Choroid plexus epithelial cell (primary cell): ENCODE results near the gene CDK5RAP2.
"Not testable (repeated sequence)": the region's sequence is repeated elsewhere in the genome, so short reads cannot be mapped to it uniquely, and the experiment has no call there.

ENCODE experiments used
- DNase-seq: peaks from one replicate; pipeline ENCODE4 v3.0.0-alpha.2; 2010; ENCODE audit warnings: low read depth
- H3K4me3 ChIP-seq: 2 replicates; pipeline ENCODE4 v1.5.1; 2011; ENCODE audit warnings: low read depth, mild to moderate bottlenecking, control low read depth, low read length, moderate library complexity
- CTCF ChIP-seq: conservative IDR thresholded peaks from 2 replicates; pipeline ENCODE4 v1.5.1; 2011; ENCODE audit warnings: low read depth, mild to moderate bottlenecking, control low read depth, inconsistent platforms, low read length, moderate library complexity

CDK5RAP2 gene

GRCh38 chr9:120521101-120521500, 58.9 kb downstream of the CDK5RAP2 start:
- no peak for TF ChIP-seq CTCF
- no peak for DNase-seq
- H3K4me3 ChIP-seq, result no peak overlapping the region

GRCh38 chr9:120515996-120516395, 64.0 kb downstream of the CDK5RAP2 start:
- not testable (repeated sequence) for H3K4me3 ChIP-seq, DNase-seq

GRCh38 chr9:120515481-120515880, 64.5 kb downstream of the CDK5RAP2 start:
- not testable (repeated sequence) for DNase-seq, H3K4me3 ChIP-seq

- TF ChIP-seq CTCF, result no peak
- DNase-seq, result no peak
- no peak overlapping the region for H3K4me3 ChIP-seq
Observed at GRCh38 chr9:120514405-120514804, 65.6 kb downstream of the CDK5RAP2 start.

GRCh38 chr9:120513825-120514396, 66.1 kb downstream of the CDK5RAP2 start:
- DNase-seq, result no peak

GRCh38 chr9:120510816-120511215, 69.2 kb downstream of the CDK5RAP2 start:
- TF ChIP-seq CTCF, result no peak
- peak; percentile 15 for DNase-seq
- no peak overlapping the region for H3K4me3 ChIP-seq

More at GRCh38 chr9:120513825-120514396, 66.1 kb downstream of the CDK5RAP2 start:
- no peak overlapping the region for H3K4me3 ChIP-seq
- no peak for TF ChIP-seq CTCF

GRCh38 chr9:120507936-120508510, 71.9 kb downstream of the CDK5RAP2 start:
- DNase-seq, result no peak
- no peak overlapping the region for H3K4me3 ChIP-seq
- TF ChIP-seq CTCF, result no peak

GRCh38 chr9:120505186-120505585, 74.8 kb downstream of the CDK5RAP2 start:
- TF ChIP-seq CTCF, result peak; percentile 47
- peak; percentile 47 for DNase-seq
- H3K4me3 ChIP-seq, result no peak overlapping the region
